GM19467 (cell line): ENCODE data around the gene FAM3C.

Experiments
- ATAC-seq: cut with Tn5 transposase; IDR thresholded peaks from one replicate; pipeline ENCODE4 v1.9.1; 2021; ENCODE audit warnings: mild to moderate bottlenecking, moderate library complexity; ENCODE audit not compliant: unreplicated experiment

Gene FAM3C

DNA sequence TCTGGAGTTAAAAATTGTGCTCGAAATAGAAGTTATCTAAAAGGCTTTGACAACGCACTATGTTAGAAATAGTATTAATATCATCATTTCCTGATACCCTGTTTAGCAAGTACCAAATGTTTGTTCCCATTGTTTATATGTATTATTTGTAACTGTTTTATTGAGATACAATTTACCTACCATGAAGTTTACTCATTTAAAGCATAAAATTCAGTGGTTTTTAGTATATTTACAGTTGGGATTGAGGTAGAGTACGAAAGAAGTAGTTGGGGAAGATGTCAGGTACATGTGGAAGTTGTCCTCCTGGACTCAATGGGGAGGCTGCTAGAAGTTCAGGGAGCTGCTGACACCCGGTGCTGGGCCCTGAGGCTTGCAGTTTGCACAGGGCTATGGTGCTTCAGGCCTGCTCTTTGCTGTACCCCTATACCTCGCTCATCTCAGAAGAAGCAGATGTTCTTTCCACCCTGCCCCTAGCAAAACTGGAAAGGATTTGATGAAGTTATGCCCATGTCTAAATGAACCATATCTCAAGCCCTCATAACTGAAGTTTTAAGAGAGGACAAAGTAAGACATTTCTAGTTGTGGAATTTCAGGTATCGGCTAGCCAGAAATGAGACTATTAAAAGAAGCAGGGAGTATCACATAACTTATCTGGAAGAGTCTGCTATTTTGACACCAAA, 92.5 kb downstream of the FAM3C start:
- ATAC-seq, result no peak

DNA sequence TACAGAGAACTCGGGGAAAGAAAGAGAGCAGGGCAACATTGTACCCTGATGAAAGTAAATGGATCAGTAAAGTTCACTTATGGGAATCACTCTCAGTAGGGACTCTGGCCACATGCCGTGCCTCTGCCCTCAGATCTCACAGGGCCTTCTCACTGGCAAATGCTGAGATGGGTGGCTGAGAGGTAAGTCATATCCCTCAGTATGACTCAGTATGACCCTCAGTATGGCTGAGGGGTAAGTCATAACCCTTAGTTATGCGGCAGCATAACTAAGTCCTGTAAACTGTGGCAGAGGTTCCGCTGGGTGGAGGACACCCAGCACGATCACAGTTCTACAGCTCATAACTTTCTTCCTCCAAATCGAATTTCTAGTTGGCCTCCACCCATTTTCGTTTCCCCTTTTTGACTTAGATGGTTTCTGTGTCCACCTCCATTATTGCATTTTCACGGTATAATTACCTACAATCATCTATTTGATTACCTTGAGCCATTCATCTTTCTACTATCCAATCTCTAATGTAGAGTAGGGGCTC, 93.8 kb downstream of the FAM3C start:
- ATAC-seq, result peak; percentile 95

DNA sequence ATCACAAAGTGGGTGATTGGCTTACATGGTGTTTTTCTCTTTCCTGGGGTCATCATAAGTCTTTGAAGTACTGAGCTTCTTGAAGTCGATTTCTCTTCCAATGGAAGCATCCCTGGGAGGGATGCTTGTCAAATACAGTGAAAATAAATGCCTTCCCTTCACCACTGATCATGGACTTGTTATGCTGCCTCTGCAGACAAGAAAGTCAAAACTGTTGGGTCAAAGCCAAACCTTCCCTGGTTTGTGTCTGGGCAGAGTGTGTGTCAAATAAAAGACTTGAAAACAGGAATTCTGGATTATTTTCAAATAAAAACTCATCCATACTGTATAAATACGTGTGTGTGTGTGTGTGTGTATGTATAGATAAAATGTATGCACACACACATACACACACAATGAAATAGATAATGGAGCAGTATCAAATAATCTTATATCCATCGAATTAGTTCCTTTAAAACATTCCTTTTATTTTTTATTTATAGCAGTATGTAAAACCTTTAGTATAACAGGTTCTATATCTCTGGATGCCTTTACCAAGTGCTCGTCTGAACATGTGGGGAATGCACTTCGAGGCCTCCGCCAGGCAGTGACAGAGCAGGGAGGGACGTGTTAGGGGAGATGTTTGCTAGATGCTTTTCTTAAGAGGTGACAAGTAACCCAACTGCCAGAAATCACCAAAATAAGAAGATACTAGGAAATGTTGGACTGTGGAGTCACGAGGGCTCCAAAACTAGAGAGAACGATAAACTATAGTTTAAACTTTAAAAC, 94.5 kb downstream of the FAM3C start:
- ATAC-seq, result no peak

DNA sequence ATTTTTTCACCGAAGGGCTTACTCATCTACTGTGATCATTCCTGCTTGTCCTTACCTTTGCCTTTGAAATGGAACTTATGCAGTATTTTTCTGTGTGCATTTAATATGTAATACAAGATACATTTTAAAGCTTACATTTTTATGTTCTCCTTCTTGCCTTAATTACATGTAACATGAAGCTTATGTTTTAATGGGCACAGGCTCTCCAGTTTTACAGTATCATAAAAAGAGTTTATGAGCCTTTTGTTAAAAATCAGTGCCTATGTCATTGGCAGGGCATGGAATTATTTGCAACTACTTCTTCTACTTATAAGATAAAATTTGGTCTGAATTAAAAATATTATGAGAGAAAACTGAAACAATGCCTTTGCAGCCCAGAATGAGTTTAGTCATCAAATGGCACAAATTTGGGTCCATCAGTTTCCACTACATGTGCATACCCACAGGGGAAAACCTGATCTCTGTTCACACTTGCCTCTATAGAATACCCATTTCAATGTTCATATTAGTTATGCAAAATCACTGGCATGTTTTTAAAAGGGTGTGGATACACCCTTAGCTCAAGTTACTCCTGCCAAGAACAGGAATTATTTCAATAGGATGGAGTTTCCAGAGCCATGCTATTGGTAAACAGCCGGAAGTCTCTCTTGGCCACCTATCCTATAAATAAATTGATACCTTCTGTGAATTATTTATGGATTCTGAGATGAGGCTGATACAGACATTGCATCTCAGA, 95.3 kb downstream of the FAM3C start:
- ATAC-seq, result no peak
